Gastrocnemius medialis (tissue), 4 donors: ENCODE results near the gene XPNPEP2.

Source experiments
- CTCF ChIP-seq, 5 experiments: fragments of 450-650 bp in 3 of 5; fragments of 200-600 bp in 2 of 5; sonication (generic) in 2 of 5; IDR thresholded peaks in 4 of 5; conservative IDR thresholded peaks in 1 of 5; 1 replicate in 4 of 5; 2 replicates in 1 of 5; pipeline ENCODE4 v1.5.1; 2016 to 2019; ENCODE audit warnings: antibody characterized with exemption in 5 of 5, mild to moderate bottlenecking in 3 of 5, moderate library complexity in 3 of 5
- POLR2A ChIP-seq, 2 donors: fragments of 450-650 bp; IDR thresholded peaks; one replicate each; pipeline ENCODE4 v1.6.1; 2017; ENCODE audit warnings: antibody characterized with exemption in 2 of 2, mild to moderate bottlenecking in 2 of 2, moderate library complexity in 2 of 2

- TF ChIP-seq CTCF (IDR thresholded peaks at IDR 0.05 in 4 of 5, conservative IDR thresholded peaks at IDR 0.05 in 1 of 5) (no peak), POLR2A (IDR thresholded peaks at IDR 0.05) (no peak)
Measured at GRCh38 chrX:129783291-129783713, 44.5 kb downstream of the XPNPEP2 start.
